ENCODE results near the gene PLCZ1.
"Not testable (repeated sequence)": the region's sequence is repeated elsewhere in the genome, so short reads cannot be mapped to it uniquely, and the experiment has no call there.

Gene PLCZ1, protein sequence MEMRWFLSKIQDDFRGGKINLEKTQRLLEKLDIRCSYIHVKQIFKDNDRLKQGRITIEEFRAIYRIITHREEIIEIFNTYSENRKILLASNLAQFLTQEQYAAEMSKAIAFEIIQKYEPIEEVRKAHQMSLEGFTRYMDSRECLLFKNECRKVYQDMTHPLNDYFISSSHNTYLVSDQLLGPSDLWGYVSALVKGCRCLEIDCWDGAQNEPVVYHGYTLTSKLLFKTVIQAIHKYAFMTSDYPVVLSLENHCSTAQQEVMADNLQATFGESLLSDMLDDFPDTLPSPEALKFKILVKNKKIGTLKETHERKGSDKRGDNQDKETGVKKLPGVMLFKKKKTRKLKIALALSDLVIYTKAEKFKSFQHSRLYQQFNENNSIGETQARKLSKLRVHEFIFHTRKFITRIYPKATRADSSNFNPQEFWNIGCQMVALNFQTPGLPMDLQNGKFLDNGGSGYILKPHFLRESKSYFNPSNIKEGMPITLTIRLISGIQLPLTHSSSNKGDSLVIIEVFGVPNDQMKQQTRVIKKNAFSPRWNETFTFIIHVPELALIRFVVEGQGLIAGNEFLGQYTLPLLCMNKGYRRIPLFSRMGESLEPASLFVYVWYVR

DNA sequence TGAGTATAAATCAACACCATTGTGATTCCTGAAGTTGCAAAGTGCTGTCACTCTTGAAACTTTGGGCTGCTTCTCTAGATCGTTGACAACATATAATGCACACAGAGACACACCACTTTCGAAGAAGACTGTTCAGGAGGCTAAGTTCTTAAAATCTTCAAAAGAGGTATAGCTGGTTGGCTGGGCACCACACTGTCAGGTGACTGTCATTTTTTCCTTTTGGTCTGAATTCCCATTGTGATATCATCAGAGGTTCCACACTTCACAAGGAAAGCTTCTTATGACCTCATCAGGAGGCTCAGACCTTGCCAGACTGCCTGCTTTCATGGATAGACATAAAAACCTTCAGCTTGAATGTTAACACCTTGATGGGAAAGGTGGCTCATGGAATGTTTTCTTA, at the start of gene PLCZ1, which contains the start of gene CAPZA3:
PLCZ1 (minus strand) TSS at position 194 of the 400 bp plus-strand sequence. CDS start 641 bp downstream, outside the sequence.
CAPZA3 (plus strand) TSS at position 301 of the 400 bp plus-strand sequence. CDS start 150 bp downstream, outside the sequence.
- H3K4me3 ChIP-seq (ENCODE audit: low read depth, low read length): no peak within 1 kb of the TSS
- TF ChIP-seq, protein P1, sequence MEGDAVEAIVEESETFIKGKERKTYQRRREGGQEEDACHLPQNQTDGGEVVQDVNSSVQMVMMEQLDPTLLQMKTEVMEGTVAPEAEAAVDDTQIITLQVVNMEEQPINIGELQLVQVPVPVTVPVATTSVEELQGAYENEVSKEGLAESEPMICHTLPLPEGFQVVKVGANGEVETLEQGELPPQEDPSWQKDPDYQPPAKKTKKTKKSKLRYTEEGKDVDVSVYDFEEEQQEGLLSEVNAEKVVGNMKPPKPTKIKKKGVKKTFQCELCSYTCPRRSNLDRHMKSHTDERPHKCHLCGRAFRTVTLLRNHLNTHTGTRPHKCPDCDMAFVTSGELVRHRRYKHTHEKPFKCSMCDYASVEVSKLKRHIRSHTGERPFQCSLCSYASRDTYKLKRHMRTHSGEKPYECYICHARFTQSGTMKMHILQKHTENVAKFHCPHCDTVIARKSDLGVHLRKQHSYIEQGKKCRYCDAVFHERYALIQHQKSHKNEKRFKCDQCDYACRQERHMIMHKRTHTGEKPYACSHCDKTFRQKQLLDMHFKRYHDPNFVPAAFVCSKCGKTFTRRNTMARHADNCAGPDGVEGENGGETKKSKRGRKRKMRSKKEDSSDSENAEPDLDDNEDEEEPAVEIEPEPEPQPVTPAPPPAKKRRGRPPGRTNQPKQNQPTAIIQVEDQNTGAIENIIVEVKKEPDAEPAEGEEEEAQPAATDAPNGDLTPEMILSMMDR (IDR thresholded peaks at IDR 0.05; ENCODE audit: control insufficient read depth, extremely low read depth, insufficient read depth): no peak
- no peak for DNase-seq (ENCODE audit: low read depth)

DNA sequence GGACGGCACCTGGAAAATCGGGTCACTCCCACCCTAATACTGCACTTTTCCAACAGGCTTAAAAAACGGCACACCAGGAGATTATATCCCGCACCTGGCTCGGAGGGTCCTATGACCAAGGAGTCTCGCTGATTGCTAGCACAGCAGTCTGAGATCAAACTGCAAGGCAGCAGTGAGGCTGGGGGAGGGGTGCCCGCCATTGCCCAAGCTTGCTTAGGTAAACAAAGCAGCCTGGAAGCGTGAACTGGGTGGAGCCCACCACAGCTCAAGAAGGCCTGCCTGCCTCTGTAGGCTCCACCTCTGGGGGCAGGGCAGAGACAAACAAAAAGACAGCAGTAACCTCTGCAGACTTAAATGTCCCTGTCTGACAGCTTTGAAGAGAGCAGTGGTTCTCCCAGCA, 47.7 kb upstream of the PLCZ1 start:
- DNase-seq (ENCODE audit: low read depth); H3K4me3 ChIP-seq (ENCODE audit: low read depth, low read length): not testable (repeated sequence)

DNA sequence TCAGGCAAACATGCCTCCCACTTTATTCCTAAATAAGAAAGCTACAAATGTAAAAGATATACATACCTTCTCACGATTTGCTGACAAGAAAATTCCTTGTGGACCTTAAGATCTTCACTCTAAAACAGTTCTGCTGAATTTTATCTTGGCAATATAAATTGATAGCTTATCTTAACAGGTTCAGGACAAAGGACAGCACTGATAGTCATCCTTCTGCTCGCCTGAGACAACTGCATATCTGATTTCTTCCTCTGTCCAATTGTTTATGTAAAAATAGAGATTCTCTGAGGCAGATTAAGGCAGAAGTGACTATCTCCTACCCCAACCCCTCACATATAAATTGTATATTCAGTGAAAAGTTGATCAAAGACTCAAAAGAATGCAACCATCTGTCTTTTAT, 45.0 kb upstream of the PLCZ1 start:
- no peak for DNase-seq (ENCODE audit: low read depth)
- TF ChIP-seq, protein P1 (IDR thresholded peaks at IDR 0.05; ENCODE audit: control insufficient read depth, extremely low read depth, insufficient read depth): no peak
- no peak overlapping the region for H3K4me3 ChIP-seq (ENCODE audit: low read depth, low read length)

DNA sequence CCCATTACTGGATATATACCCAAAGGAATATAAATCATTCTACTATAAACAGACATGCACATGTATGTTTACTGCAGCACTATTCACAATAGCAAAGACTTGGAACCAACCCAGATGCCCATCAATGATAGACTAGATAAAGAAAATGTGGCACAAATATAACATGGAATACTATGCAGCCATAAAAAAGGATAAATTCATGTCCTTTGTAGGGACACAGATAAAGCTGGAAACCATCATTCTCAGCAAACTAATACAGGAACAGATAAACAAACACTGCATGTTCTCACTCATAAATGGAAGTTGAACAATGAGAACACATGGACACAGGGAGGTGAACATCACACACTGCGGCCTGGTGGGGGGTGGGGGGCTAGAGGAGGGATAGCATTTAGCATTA, 28.7 kb upstream of the PLCZ1 start:
- H3K4me3 ChIP-seq (ENCODE audit: low read depth, low read length); DNase-seq (ENCODE audit: low read depth): not testable (repeated sequence)

DNA sequence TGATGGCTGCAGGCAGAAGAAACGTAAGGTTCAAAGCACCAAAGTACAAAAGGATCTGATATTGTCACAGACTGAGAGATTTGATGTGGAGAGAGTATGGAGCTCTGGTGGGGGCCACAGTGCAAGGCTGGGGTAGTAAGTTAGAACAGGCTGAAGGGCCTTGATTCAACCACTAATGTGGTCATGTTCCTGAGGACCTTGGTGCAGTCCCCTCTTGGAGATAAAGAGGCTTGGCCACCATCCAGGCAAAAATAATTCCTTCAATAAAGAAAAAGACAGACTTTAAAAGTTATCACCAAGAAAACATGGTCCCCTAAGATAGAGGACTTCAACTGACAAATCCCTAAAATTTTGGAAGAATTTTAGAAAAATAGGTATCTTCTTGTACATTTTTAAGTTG, 17.5 kb upstream of the PLCZ1 start:
- TF ChIP-seq, protein P1 (IDR thresholded peaks at IDR 0.05; ENCODE audit: control insufficient read depth, extremely low read depth, insufficient read depth): no peak
- no peak overlapping the region for H3K4me3 ChIP-seq (ENCODE audit: low read depth, low read length)
- DNase-seq (ENCODE audit: low read depth): no peak

DNA sequence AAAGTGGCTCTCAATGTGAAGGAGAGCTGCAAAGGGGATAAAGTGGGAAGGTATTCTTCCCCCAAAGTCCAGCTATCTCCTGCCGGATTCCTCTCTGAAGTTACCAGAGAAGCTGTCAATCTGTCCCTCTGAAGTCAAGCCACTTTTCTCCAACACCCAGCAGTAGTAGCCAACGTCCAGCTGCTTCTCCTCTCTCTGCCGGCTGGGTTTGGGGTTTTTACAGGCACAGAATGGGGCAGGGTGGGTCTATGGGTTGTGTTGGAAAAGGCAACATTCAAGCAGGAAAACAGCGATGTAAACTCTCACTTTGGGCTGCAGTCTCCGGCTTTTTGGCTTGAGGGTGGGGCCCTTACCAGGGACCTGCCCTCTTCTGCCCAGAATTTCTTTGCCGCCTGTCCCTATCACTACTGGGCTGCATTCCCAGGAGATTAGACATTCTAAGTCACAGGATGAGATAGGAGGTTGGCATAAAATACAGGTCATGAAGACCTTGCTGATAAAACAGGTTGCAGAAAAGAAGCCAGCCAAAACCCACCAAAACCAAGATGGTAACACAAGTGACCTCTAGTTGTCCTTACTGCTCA, 16.4 kb upstream of the PLCZ1 start:
- TF ChIP-seq, protein P1 (IDR thresholded peaks at IDR 0.05; ENCODE audit: control insufficient read depth, extremely low read depth, insufficient read depth): no peak

DNA sequence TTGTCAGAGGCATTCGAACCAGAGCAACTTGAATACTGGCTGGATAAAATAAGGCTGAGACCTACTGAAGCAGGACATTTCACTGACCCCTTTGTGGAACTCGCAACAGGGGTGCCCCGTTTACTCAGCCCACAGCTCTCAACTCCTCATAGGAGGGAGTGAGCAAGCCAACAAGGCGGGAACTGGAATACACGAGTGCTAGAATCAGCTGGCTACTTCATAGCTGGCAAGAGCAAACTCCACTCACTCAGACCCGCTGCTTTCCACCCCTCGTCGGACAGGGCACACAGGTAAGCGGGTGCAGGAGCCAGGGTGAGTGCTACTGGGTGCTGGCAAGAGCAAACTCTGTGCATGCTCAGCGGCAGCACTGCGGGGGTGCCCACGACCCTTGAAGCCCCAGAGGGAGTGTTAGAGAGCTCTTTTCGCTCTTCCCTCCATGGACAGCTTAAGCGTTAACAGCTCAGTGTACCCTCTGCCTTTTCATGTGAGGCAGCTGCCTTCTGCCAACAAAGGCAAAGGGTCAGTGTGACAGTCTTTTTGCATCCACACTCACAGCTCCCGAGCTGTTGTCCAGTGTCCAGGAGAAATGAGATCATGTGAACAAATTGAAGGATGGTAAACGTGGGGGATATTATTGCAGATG, 15.8 kb upstream of the PLCZ1 start:
- TF ChIP-seq, protein P1 (IDR thresholded peaks at IDR 0.05; ENCODE audit: control insufficient read depth, extremely low read depth, insufficient read depth): no peak
- no peak overlapping the region for H3K4me3 ChIP-seq (ENCODE audit: low read depth, low read length)
- DNase-seq (ENCODE audit: low read depth): no peak

More for the DNA sequence above, 16.4 kb upstream of the PLCZ1 start:
- H3K4me3 ChIP-seq (ENCODE audit: low read depth, low read length): no peak overlapping the region
- DNase-seq (ENCODE audit: low read depth): no peak
